Transverse colon (tissue), 4 donors: ENCODE measurements around the gene ZKSCAN4. TPM values are rescaled to one million over a fixed set of nuclear protein-coding genes. Genes with fewer than 3 reads are reported as not detected.

Source experiments
- DNase-seq: peaks from one replicate; pipeline ENCODE4 v3.0.0-alpha.2; 2019
- H3K27ac ChIP-seq, 4 donors: fragments of 200-600 bp; sonication (generic); 2 replicates each; pipeline ENCODE4 v1.5.1; 2016 to 2018; ENCODE audit warnings: inconsistent platforms in 4 of 4
- H3K27me3 ChIP-seq: fragments of 200-600 bp; sonication (generic); 2 replicates; pipeline ENCODE4 v1.5.1; 2017; ENCODE audit warnings: inconsistent platforms
- H3K36me3 ChIP-seq, 4 donors: fragments of 200-600 bp; sonication (generic); 2 replicates each; pipeline ENCODE4 v1.5.1; 2017 to 2019; ENCODE audit warnings: inconsistent platforms in 4 of 4
- H3K4me1 ChIP-seq, 4 donors: fragments of 200-600 bp; sonication (generic); 2 replicates each; pipeline ENCODE4 v1.5.1; 2017 to 2020; ENCODE audit warnings: inconsistent platforms in 4 of 4
- H3K4me3 ChIP-seq, 4 donors: fragments of 200-600 bp; sonication (generic); 1 replicate in 1 of 4; 2 replicates in 3 of 4; pipeline versions ENCODE4 v1.5.1 to v1.6.1; 2017 to 2019; ENCODE audit warnings: inconsistent platforms in 4 of 4
- H3K9me3 ChIP-seq, 2 donors: fragments of 200-600 bp; sonication (generic); 2 replicates each; pipeline ENCODE4 v1.5.1; 2017 to 2019; ENCODE audit warnings: inconsistent platforms in 2 of 2
- CTCF ChIP-seq, 5 experiments: fragments of 200-600 bp in 3 of 5; fragments of 450-650 bp in 2 of 5; sonication (generic) in 3 of 5; IDR thresholded peaks; 1 replicate in 2 of 5; 2 replicates in 3 of 5; pipeline ENCODE4 v1.5.1; 2016 to 2017; ENCODE audit warnings: antibody characterized with exemption in 5 of 5, inconsistent platforms in 3 of 5, mild to moderate bottlenecking in 2 of 5, moderate library complexity in 1 of 5
- EP300 ChIP-seq: sonication (generic); formaldehyde crosslinking; IDR thresholded peaks from one replicate; pipeline ENCODE4 v1.6.1; 2017; ENCODE audit warnings: antibody characterized with exemption, low read depth
- POLR2A ChIP-seq: fragments of 450-650 bp; IDR thresholded peaks from one replicate; pipeline ENCODE4 v1.6.1; 2016; ENCODE audit warnings: antibody characterized with exemption, mild to moderate bottlenecking, moderate library complexity
- POLR2AphosphoS5 ChIP-seq, 3 donors: sonication (generic); formaldehyde crosslinking; IDR thresholded peaks; one replicate each; pipeline ENCODE4 v1.6.1; 2016; ENCODE audit warnings: antibody characterized with exemption in 3 of 3
- WGBS, 2 donors: methylation state at CpG; one replicate each; pipeline ENCODE4 v1.1.5; 2018; ENCODE audit warnings: low coverage in 1 of 2; 5-methylcytosine and 5-hydroxymethylcytosine counted together
- in situ Hi-C, 4 donors: fragments of 200-750 bp; cut with MboI; loops; one replicate each; pipeline versions ENCODE4 v1.15.0 to v1.15.1; 2017; ENCODE audit warnings: low sequenced_read_pairs in 3 of 4, low pct_ligation_motif_present in 1 of 4, low pct_unique_long_range_greater_than_20kb in 1 of 4
- intact Hi-C: fragments of 100-400 bp; cut with DNase I; formaldehyde crosslinking; loops from one replicate; pipeline ENCODE4 v1.15.1; 2023; ENCODE audit warnings: low total_unique reads
- total RNA-seq, 4 donors: library from RNA; depleted of rRNA; stranded (reverse); fragments of >200 nt; gene quantifications; one replicate each; pipeline ENCODE4 v1.1.0, GENCODE V29; 2016

Gene ZKSCAN4
- total RNA-seq, 4 donors from 2014 or later: 0.60 to 9.0 (median 4.9) TPM

DNA sequence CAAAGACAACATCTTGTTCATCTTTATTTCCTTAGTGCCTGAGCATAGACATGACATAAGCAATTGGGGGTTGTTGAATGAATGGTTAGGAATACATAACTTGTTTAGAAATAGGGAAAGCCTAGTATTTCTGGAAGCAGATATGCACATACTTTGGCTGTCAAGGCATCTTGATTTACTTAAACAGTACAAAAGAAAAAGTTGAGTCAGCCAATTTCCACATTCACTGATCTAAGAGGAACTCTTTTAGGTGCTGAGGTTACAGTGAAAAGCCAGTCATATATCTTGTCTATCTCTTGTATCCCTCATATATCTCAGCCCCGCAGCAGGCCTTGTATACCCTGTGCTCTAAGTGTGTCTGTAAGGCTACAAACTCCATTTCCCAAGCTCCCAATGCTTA lies 11.6 kb downstream of the ZKSCAN4 start:
- Histone ChIP-seq H3K27ac (no peak overlapping the region), H3K4me1 (no peaks in the 10 kb centered on the region), H3K9me3 (no peaks in the 10 kb centered on the region), H3K4me3 (no peak overlapping the region), H3K36me3 (peaks cover 0 to 11% (median 5%) of the 10 kb centered on the region in 4 donors), H3K27me3 (no peaks in the 10 kb centered on the region)
- TF ChIP-seq POLR2AphosphoS5 (IDR thresholded peaks at IDR 0.05): no peak
- TF ChIP-seq POLR2A: no peak
- TF ChIP-seq EP300: no peak
- TF ChIP-seq CTCF (IDR thresholded peaks at IDR 0.05): no peak
- WGBS, 2 donors: 90 to 93% methylated on average over 1 of the region's 1 CpG
- in situ Hi-C loops (no loop called here), intact Hi-C loops (no loop called here)
- DNase-seq: no peak

- Histone ChIP-seq H3K9me3 (no peaks in the 10 kb centered on the region), H3K4me1 (no peaks in the 10 kb centered on the region), H3K27ac (no peak overlapping the region), H3K27me3 (no peaks in the 10 kb centered on the region), H3K36me3 (peaks cover 0 to 3% (median 1%) of the 10 kb centered on the region in 4 donors), H3K4me3 (no peak overlapping the region)
- in situ Hi-C loops (no loop called here), intact Hi-C loops (no loop called here)
- no peak for DNase-seq
- 77 to 100% methylated on average over 1 of the region's 1 CpG for WGBS, 2 donors
- TF ChIP-seq POLR2AphosphoS5 (IDR thresholded peaks at IDR 0.05): no peak
These were observed 12.4 kb downstream of the ZKSCAN4 start for GRCh38 chr6:28239636-28240035.

DNA sequence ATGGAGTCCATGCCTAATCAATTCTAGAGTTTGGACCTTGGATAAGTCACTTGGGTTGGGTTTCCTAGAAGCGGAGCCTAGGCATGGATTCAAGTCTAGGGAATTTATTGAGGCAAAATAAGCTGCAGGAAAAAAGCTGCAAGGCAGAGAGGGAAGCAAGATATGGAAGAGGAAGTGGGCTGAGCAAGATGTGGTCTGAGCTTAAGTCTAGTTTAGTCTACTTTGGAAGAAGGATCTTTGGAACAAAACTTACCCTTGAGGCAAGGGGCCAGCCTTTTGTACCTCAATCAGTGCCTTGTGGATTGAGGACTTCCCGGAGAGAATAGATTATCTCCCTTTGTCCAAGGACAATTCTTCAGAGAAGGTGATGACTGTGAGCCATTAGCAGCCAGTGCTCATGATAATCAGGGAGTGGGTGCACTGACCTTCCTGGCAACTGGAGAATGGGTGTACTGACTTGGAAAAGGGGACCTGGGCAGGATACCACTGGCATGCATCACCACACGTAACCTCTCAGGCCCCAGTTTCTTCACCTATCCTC lies 16.1 kb downstream of the ZKSCAN4 start:
- Histone ChIP-seq H3K4me3 (no peak overlapping the region), H3K36me3 (peaks cover 0 to 20% (median 1%) of the 10 kb centered on the region in 4 donors), H3K4me1 (no peaks in the 10 kb centered on the region), H3K9me3 (no peaks in the 10 kb centered on the region), H3K27ac (no peak overlapping the region), H3K27me3 (no peaks in the 10 kb centered on the region)
- no peak for DNase-seq
- TF ChIP-seq CTCF (IDR thresholded peaks at IDR 0.05): no peak
- no peak for TF ChIP-seq EP300
- no peak for TF ChIP-seq POLR2AphosphoS5 (IDR thresholded peaks at IDR 0.05)
- TF ChIP-seq POLR2A: no peak
- WGBS, 2 donors: 85 to 95% methylated on average over 2 to 3 of the region's 3 CpGs
- in situ Hi-C loops: no loop called here
- intact Hi-C loops: no loop called here

DNA sequence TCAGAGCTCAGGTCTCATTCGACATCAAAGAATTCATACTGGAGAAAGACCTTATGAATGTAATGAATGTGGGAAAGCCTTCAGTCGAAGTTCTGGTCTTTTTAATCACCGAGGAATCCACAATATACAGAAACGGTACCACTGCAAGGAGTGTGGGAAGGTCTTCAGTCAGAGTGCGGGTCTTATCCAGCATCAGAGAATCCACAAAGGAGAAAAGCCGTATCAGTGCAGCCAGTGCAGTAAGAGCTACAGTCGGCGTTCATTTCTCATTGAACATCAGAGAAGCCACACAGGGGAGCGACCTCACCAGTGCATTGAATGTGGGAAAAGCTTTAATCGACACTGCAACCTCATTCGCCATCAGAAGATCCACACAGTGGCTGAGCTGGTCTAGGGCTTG lies 19.3 kb downstream of the ZKSCAN4 start:
- intact Hi-C loops: no loop called here
- Histone ChIP-seq H3K36me3 (peaks cover 0 to 49% (median 15%) of the 10 kb centered on the region in 4 donors), H3K4me1 (no peaks in the 10 kb centered on the region), H3K27ac (no peak overlapping the region), H3K27me3 (no peaks in the 10 kb centered on the region), H3K9me3 (no peaks in the 10 kb centered on the region), H3K4me3 (no peak overlapping the region)
- TF ChIP-seq POLR2AphosphoS5 (IDR thresholded peaks at IDR 0.05): no peak
- TF ChIP-seq POLR2A: no peak
- TF ChIP-seq EP300: no peak
- no peak for TF ChIP-seq CTCF (IDR thresholded peaks at IDR 0.05)
- in situ Hi-C loops: no loop called here
- 90 to 97% methylated on average over 4 to 11 of the region's 11 CpGs for WGBS, 2 donors
- DNase-seq: no peak

GRCh38 chr6:28226460-28226859 lies 25.6 kb downstream of the ZKSCAN4 start:
- Histone ChIP-seq H3K4me3 (no peak overlapping the region), H3K36me3 (peaks cover 0 to 34% (median 15%) of the 10 kb centered on the region in 4 donors), H3K4me1 (peaks cover 0 to 18% (median 7%) of the 10 kb centered on the region in 4 donors), H3K27ac (no peak overlapping the region), H3K27me3 (peaks cover 6% of the 10 kb centered on the region), H3K9me3 (no peaks in the 10 kb centered on the region)
- 88 to 90% methylated on average over 2 of the region's 2 CpGs for WGBS, 2 donors
- DNase-seq: no peak
- intact Hi-C loops (no loop called here), in situ Hi-C loops (no loop called here)
- no peak for TF ChIP-seq EP300
- TF ChIP-seq POLR2A: no peak
- TF ChIP-seq CTCF (IDR thresholded peaks at IDR 0.05): no peak
- TF ChIP-seq POLR2AphosphoS5 (IDR thresholded peaks at IDR 0.05): no peak
